ENCODE measurements around the gene PHLDA3.

DNA sequence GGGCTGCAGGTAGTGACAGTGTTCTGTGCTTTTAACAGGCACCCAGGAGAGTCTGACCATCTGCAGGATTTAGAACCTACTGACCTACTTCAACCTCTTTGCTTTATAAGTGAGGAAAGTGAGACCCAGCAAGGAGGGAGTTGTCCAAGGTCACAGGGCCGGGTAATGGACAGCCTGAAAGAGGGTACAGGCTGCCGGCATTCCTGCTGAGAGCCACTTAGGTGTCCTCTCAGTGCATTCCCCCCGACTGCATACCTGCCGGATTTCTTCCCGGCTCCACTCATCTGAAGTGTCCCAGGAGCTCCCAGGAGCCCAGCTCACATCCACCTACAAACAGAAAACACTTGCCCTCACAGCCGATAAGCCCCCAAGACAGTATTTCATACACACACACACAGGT is 13.9 kb downstream of the PHLDA3 start:
- no peak for TF ChIP-seq EZH2 (IDR thresholded peaks at IDR 0.05; ENCODE audit: borderline replicate concordance, low read depth, low read length, severe bottlenecking)
- TF ChIP-seq, protein P1, sequence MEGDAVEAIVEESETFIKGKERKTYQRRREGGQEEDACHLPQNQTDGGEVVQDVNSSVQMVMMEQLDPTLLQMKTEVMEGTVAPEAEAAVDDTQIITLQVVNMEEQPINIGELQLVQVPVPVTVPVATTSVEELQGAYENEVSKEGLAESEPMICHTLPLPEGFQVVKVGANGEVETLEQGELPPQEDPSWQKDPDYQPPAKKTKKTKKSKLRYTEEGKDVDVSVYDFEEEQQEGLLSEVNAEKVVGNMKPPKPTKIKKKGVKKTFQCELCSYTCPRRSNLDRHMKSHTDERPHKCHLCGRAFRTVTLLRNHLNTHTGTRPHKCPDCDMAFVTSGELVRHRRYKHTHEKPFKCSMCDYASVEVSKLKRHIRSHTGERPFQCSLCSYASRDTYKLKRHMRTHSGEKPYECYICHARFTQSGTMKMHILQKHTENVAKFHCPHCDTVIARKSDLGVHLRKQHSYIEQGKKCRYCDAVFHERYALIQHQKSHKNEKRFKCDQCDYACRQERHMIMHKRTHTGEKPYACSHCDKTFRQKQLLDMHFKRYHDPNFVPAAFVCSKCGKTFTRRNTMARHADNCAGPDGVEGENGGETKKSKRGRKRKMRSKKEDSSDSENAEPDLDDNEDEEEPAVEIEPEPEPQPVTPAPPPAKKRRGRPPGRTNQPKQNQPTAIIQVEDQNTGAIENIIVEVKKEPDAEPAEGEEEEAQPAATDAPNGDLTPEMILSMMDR (IDR thresholded peaks at IDR 0.05; ENCODE audit: borderline replicate concordance, extremely low read depth, low read length, poor library complexity, severe bottlenecking): no peak

All from DND-41 (cell line).